ENCODE data around the gene KRT36. TPM values are rescaled to one million over a fixed set of nuclear protein-coding genes. Genes with fewer than 3 reads are reported as not detected.
A peak's percentile ranks its signal among the peaks of the same experiment; 100 is the strongest.

KRT36 gene
- total RNA-seq (2014; rRNA removed; shearing (Covaris generic)): 0.05 TPM in 1 of 2 replicates, not detected in the other

DNA sequence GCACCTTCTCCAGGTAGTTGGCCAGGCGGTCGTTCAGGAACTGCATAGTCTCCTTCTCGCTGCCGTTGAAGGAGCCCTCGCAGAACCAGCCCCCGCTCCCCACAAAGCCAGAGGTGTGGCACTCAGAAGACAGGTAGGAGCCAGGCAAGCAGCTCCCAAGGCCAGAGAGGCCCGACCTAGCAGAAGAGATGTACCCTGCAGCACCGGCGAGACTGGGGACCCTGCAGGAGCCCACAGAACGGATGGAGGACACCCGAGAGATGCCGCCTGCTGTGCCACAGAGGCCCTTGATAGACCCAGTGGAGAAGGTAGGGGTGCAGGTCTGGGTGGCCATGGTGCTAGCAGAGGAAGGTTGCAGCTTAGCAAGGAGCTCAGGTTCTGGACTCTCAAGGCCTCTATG, at the start of gene KRT36:
Gene KRT36, minus strand, starts transcription at position 380 of the 400 bp plus-strand sequence. Its CDS starts 46 bp downstream, at position 334.
- no peak for DNase-seq (ENCODE audit: low spot score)

DNA sequence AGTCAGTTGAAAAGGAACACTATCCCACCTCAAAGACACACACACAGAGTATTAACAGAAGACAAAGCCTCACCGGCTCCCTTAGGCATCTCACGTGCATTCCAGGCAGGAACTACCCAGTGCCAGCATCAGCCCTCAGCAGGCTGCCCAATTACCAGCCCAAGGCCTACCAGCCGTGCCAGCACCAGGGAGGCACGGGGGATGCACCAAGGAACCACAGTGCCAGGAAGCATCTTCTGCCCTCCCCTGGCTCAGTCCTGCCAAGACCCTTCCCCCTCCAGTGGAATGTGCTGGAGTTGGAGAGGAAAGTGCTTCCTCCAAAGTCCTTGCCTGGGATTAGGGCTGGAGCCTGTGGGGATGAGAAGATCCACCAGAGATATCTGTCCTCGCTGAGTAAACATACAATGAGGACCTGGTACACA, 49.4 kb upstream of the KRT36 start:
- peak; percentile 61 for DNase-seq (ENCODE audit: low spot score)

DNA sequence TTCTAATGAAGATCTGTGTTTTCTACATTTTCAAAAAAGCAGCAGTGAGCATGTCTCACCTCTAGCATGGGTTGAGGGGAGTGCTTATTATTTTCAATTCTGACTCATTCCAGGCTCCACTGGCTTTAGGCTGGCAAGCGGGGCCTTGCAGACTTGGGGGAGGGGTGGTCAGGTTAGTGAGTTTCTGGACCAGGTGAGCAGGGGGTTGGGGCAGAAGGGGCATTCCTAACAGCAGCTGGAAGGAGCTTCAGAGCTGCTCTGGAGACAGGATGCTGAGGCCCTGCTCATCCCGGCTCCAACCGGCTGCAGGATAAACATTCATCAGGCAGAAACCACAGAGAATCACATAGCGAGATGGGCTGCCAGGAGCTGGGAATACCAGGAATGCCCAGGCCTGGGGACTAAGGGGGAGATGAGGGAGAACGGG, 48.9 kb upstream of the KRT36 start:
- DNase-seq (ENCODE audit: low spot score): peak; percentile 84

DNA sequence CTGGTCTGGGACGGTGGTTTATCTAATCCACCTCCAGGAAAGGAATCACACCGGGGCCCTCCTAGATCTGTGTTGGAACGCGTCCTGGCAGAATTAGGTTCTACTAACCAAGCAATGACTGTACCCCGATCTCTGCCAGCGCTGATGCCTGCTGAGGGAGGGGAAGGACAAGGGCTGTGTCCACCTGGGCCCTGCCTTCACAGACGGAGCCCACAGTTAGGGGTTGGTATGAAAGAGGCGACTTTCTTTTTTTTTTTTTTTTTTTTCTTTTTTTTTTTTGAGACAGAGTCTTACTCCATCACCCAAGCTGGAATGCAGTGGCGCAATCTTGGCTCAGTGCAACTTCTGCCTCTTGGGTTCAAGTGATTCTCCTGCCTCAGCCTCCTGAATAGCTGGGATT, 48.3 kb upstream of the KRT36 start:
- DNase-seq (ENCODE audit: low spot score): no peak

DNA sequence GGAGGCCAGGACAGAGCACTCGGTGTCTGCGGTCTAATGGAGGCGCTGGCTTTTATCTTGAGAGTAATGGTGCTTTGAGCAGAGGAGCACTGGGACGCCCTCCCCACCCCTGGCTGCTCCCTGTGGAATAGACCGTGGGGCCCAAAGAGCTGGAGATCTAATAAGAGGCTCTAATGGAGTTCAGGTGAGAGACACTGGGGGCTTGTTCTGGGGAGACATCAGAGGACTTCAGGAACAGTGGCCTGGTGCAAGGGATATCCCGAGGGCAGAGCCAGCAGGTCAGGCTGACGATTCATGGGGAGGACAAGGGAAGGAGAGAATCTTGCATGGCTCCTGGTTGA, 47.9 kb upstream of the KRT36 start:
- DNase-seq (ENCODE audit: low spot score): no peak

DNA sequence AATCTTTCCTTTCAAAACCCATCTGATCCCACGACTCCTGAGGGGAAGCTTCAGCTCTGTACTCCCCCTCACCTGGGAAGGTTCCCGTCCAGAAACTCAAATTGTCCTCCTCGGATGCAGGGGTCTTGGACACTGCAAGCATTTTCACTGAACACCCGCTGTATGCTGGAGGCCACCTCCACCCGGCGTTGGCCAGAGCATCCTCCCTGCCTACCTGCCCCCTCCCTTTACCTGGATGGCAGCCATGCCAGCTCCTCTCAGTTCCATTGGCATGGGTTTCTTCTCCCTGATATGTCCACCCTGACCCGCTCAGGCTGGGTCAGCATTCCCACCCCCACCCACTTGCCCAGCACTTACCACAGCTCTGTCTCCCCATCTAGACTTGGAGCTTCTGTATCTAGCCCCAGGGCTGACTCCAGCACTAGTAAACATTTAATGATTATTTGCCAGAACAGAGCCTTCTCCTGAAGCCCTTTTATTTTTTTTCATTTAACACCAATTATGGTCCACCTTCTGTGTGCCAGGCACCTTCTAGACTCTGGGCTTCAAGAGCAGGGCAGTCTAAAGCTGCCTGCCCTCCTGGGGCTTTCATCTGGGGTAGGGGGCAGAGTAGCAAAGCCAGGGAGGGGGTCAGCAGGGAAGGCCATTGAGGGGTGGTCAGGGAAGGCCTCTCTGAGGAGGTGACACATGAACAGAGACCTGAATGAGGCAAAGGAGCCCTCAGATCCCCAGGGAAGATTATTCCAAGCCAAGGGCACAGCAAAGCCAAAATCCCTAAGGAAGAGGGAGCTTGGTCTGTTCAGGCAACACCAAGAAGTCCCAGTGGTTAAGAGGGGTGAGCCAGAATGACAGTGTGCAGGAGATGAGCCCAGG, 47.3 kb upstream of the KRT36 start:
- no peak for DNase-seq (ENCODE audit: low spot score)

DNA sequence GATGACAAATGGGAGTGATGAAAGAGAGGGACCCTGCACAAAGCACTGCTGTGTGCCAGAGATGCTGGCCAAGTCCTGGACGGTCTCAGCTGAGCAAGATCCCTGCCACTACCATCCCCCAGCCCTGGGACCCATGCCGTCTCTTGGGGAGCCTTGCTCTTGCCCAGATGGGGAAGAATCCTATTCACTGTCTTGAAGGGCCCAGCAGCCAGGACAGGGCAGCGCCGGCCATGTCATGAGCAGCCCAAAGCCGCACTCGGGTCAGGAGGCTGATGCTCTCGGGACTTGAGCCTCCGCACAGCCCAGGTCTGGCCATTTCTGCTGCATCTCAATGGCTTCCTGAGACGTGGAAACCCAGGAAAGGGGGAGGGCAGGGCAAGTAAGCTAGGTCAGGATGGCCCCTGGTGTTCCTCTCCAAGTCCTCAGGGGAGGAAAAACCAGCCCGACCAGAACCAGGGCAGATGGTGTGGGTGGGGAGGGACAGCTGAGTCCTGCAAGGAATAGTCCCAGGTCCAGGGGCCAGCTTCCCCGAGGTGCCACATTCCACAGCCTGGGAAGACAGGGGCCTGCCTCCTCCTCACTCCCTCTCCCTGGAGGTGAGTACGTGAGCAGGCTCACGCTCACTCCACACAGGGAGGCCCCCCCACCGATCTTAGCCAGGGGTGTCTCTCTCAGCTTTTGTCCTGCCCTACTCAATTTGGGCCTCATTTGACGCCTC, 46.2 kb upstream of the KRT36 start:
- DNase-seq (ENCODE audit: low spot score): no peak

DNA sequence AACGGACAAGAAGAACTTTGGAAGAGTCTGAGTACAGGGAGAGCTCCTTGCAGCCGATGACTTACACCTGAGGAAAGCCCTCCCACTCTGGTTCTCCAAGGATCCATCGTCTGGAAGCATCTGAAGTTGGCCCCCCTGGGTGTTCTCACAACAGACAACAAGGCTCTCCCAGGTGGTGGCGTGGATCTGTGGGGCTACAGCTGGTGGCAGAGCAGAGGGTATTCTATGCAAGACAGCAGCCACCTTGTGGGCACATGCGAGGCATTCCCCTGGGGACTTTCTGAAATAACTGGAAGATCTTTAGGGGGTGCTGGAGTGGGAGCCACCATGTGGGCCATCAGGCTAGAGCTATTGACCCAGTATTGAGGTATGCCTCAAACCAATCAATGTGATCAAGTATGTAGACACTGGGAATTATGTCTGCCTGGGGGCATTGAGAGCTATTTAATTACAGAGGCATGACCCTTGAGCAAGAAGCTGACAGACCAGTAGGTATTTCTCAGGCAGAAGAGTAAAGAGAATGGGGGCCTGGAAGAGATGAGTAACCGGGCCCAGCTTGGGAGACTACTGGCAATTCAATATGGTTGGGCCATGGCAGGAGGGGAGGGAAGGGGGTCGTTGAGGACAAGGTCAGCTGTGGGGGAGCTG, 45.3 kb upstream of the KRT36 start:
- DNase-seq (ENCODE audit: low spot score): no peak

DNA sequence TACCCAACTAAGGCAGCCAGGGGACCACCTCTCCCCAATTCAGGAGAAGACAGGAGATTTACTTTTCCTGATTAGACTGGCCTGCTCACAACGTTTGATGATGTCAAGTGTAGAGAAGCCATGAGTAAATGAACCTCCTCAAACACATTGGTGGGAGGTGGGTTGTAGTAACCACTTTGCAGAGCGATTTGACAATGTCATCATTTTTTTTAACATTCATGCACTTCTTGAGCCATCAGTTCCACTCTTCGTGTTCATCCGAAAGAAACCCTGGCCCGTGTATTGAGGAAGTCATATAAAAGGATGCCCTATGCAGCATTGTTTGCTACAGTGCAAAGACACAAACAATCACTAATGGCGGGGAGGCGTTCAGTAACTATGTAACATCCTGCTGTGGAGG, 43.9 kb upstream of the KRT36 start:
- no peak for DNase-seq (ENCODE audit: low spot score)

DNA sequence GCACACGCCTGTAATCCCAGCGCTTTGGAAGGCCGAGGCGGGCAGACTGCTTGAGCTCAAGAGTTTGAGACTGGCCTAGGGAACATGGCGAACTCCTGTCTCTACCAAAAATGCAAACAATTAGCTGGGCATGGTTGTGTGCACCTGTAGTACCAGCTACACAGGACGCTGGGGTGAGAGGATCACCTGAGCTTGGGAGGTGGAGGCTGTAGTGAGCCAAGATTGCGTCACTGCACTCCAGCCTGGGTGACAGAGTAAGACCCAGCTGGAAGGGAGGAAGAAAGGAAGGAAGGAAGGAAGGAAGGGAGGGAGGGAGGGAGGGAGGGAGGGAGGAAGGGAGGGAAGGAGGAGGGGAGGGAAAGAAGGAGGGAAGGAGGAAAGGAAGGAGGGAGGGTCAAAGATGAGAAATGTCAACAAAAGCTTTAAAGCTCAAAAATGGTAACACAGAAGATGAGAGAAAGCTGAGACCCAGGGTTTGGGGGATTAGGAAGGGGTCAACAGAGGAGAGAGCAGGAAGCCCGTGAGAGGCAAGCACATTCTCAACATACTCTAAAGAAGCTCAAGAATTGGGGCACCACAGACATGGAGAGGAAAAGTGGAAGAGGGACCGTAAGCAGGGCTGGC, 43.3 kb upstream of the KRT36 start:
- no peak for DNase-seq (ENCODE audit: low spot score)

DNA sequence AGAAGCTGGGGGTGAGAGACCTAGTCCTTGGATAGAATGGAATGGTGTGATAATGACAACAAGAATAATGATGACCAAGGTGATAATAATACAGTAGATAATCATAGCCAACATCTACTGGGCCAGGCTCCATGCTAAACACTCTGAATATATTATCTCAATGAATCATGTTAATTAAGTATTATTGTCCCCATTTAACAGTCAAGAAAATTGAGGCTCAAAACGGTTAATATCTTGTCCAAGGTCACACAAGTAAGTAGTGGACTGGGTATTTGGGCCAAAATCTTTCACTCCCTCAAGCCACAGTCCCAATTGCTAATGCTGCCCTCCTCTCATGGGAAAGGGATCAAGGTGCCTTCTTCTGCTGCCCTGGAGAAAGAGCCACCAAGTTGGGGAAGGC, 42.3 kb upstream of the KRT36 start:
- DNase-seq (ENCODE audit: low spot score): no peak

DNA sequence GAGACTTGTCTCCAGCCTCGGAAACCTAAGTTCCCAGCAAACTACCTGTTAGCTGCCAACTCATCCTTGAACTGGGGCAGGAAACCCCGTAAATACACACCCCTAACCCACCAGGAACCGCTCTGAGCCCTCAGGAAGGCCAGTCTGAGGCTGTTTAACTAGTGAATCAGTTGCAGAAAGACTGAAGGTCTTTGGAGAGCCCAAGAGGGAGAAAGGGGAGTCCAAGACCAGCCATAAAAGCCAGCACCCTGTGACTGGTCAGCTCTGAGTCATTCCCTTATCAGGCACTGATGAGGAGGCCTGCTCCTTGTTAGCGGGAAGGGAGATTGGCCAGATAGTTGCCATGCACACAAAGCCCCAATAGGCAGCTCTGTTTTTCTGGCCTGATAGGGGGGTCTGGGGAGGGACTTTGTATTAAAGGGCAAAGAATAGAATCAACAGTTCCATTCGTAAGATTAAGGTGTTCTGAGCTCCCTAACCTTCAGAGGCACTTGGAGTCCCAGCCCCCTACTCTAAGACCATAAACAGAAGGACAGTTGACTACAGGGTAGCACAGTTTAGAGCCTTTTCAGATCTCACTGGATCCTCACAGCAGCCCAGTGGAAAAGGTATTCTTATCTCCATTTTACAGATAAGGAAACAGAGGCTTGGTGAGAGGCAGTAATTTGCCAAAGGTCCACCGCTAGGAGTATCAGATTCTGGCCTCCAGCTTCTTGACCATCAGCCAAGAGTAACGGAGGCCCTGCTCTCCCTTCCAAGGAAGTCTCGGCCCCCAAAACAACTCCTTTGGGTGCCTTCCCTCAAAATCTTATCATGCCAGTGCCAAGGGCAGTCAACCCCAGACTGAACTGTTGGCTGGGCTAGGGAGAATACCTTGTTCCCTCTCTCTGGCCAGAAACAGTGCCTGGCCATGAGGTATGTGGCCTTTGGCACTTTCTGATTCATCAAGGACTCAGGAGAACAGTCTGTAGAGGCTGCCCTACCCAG, 40.6 kb upstream of the KRT36 start:
- peak; percentile 99 for DNase-seq (ENCODE audit: low spot score)

DNA sequence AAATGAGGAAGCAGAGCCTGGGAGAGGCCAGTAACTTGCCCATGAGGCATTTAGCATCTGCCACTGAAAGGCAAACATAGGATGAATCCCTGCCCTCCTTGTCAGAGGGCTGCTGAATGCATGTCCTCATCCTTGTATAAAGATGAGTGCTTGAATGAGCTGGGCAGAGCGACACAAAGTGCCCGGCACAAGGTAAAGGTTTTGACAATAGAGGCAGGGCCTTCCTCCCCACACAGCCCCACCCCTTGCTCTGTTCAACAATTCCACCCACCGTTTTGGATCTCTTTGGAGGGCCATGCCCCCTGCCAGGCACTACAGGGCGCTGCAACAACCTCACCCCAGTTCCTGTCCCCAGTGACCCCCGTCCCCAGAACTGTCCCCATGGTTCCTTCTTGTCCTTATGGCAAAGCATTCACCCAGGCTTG, 39.8 kb upstream of the KRT36 start:
- no peak for DNase-seq (ENCODE audit: low spot score)

DNA sequence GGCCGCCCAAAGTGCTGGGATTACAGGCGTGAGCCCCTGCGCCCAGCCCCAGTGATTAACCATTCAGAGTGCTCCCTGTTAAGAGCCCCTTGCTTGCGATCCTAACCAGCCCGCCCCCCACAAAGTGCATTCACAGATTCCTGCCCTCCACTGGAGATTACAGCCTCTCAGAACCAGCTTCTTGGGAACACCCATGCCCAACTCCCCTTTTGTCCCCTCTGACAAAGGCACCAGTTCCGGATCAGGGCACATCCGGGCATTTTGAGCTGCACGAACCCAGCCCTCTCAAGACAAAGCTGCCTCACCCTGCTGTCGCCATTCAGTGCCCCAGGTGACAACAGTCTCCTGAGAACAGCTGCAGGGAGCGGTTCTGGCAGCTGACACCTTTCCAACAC, 39.2 kb upstream of the KRT36 start:
- no peak for DNase-seq (ENCODE audit: low spot score)

DNA sequence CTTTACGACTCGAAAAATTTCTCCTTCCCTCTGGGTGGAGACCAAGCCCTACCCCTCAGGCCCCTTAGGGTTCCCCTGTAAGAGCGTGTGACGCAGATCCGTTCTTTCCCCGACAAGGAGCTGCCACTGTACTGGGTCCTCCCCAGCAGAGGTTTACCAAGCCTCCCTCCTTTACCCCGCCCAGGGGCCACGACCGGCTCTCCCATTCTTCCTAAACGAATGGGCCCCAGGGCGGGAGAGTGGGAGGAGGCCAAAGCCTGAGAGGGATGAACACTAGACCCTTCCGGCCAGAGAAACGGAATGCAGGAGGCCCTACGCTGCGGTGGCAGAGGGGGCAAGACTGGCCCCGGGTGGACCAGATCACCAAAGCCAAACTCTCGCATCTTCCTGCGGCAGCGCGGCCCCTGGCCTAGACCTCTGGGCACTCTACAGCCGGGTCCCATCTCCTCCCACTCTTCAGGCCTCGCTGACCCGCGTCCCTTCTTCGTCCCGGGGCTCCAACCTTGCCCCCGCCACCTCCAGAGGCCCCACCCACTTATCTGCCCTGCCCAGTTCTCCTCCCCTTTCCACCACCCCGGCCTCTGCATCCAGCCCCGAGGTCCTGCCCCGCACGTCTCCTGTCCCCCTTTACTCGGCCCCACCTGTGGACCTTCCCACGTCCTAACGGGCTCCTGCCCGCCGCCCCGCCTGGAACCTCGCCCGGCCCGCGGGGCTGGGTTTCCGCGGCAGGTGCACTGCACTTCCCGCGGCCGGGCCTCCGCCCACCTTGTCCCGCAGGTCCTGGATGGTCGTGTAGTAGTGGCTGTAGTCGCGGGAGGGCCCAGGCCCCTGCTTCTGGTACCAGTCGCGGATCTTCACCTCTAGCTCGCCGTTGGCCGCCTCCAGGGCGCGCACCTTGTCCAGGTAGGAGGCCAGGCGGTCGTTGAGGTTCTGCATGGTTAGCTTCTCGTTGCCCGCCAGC, 37.6 kb upstream of the KRT36 start:
- no peak for DNase-seq (ENCODE audit: low spot score)

DNA sequence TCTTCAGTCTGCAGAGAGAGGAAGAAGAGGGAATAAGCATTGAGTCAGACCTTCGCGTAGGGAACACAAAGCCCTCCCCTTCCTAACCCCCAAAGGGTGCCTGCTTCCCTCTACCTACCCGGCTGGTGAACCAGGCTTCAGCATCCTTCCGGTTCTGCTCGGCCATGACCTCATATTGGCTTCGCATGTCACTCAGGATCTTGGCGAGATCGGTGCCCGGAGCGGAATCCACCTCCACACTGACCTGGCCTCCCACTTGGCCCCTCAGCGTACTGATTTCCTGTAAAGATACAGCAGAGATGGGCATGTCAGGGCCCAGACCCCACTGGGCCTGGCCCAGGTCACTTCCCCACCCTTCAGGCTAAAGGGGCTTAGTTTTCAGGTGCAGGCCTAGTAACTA, 34.6 kb upstream of the KRT36 start:
- no peak for DNase-seq (ENCODE audit: low spot score)

DNA sequence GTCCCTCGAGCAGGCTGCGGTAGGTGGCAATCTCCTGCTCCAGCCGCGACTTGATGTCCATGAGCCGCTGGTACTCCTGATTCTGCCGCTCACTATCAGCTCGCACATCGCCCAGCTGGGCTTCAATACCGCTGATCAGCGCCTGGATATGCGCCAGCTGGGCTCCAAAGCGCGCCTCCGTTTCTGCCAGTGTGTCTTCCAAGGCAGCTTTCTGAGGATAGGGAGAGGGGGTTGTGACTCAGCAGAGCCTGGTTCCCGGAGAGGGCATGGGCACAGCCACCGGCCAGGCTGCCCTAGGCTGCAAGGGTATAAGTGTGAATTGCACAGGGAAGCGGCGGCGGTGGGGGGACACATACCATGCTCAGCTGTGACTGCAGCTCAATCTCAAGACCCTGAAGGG, 34.1 kb upstream of the KRT36 start:
- peak; percentile 81 for DNase-seq (ENCODE audit: low spot score)

DNA sequence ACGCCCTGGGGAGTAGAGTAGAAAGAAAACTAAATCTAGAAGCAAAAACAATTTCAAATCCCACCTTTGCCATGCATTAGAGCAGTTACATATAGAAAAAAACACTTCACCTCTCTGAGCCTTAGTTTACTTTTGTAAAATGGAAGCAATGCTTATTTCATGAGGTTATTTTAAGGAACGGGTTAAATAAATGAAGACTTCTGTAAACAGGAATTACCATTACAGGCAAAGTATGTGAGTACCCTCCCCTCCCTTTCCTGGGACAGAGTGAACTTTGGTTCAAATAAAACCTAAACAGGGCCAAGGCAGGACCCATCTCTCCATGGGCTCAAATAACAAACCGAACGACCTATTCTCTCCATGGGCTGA, 33.5 kb upstream of the KRT36 start:
- no peak for DNase-seq (ENCODE audit: low spot score)

DNA sequence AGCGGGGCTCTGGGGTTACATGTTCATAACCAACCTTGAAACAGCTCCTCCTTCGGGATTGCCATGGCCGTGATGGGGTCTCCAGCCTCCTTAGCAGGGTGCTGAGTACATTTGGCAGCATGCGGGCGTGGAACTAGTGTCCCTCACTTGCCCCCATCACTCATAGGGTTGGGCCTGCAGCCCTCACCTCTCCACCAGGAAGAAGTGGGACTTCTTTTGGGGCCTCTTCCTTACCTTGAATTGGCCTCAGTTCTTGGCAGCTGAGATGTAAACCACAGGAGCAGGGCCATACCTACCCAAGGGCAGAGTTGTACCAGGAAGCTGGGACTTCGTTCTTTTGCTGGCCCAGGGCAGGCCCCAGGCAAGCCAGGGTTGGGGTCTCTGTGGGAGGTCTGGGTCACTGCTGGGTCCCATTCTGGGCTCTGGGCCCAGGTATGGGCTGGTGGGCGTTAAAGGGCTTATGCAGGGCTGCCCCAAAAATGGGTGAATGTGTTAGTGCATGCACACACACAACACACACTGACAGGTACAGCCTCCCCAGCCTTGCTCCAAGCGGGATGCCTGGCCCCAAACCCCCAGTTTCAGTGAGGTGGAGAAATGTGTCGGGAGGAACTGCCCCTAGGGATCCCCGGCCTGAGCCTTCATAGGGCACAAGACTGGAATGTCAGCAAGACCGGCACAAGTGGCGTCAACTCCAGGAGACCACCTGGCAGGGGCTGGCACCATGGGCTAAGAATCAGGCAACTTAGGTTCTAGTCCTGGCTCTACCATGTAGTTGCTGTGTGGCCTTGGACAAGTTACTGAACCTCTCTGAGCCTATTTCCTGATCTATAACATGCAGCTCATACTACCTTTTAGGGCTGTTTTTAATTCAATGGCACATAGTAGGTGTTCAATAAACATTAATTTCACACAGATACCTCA, 32.9 kb upstream of the KRT36 start:
- no peak for DNase-seq (ENCODE audit: low spot score)
